GM12872 (cell line): ENCODE results near the gene ARID3A.

Source experiments
- TF ChIP-seq, protein P1 (sequence below): IDR thresholded peaks from 3 replicates; pipeline ENCODE4 v1.5.1; 2011; ENCODE audit warnings: low read depth, mild to moderate bottlenecking, low read length, moderate library complexity; ENCODE audit not compliant: insufficient read depth

Gene ARID3A

DNA sequence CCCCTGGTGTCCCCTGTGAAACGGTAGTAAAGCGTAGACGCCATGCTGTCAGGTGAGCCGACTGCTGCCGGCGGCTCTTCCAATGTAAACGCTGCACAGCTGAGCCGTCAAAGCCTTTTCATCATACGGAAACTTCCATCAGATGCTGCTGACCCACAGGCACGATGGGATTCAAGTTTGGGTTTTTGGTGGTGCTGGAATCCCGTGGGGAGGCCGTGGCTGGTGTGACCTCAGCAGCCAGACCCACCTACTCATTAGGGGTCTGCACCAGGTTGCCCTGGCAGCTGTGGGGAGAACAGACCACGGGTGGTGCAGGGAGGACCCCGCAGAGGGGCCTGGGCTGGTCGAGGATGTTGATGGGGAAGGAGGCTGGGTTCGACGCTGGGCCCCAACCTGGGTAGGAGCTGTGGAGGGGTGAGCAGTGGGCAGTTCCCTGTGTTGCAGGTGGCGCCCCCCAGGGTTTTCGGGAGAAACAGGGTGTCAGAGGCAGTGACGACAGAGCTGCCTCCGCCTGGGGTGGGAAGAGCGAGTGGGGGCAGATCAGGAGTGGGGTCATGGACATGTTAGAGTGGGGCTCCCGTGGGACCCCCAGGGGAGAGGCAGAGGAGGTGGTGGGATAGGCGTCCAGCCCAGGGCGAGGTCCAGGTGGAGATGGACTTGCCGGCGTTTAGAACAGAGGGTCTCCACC lies 81.0 kb downstream of the ARID3A start:
- TF ChIP-seq, protein P1, sequence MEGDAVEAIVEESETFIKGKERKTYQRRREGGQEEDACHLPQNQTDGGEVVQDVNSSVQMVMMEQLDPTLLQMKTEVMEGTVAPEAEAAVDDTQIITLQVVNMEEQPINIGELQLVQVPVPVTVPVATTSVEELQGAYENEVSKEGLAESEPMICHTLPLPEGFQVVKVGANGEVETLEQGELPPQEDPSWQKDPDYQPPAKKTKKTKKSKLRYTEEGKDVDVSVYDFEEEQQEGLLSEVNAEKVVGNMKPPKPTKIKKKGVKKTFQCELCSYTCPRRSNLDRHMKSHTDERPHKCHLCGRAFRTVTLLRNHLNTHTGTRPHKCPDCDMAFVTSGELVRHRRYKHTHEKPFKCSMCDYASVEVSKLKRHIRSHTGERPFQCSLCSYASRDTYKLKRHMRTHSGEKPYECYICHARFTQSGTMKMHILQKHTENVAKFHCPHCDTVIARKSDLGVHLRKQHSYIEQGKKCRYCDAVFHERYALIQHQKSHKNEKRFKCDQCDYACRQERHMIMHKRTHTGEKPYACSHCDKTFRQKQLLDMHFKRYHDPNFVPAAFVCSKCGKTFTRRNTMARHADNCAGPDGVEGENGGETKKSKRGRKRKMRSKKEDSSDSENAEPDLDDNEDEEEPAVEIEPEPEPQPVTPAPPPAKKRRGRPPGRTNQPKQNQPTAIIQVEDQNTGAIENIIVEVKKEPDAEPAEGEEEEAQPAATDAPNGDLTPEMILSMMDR, result no peak

DNA sequence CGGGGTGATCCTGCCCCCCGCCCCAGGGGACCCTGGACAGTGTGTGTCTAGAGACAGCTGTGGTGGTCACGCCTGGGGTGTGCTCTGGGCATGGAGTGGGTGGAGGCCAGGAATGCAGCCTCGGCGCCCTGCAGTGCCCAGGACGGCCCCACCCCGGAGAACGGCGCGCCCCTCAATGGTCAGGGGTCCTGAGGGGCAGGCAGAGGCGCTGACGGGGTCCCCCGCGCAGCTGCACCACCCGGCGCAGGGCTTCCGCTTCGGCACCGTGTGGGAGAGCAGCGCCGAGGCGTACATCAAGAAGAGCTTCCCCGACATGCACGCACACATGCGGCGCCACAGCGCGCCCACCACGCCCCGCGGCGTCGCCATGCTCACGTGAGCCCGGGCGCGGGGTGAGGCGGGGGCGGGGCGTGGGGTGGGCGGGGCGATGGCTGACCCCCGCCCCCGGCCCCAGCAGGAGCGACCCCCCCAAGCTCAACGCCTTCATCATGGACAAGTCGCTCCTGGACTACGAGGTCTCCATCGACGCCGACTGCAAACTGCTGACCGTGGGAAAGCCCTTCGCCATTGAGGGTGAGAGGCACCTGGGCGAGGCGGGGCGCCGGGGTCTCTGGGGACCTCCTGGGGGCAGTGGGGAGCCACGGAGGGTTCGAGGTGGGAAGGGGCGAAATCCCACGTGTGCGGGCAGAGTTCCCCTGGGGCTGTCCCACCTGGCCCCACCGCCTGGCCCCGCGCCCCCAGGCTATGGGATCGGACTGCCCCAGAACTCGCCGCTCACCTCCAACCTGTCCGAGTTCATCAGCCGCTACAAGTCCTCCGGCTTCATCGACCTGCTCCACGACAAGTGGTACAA lies 81.8 kb downstream of the ARID3A start:
- TF ChIP-seq, protein P1, result no peak

DNA sequence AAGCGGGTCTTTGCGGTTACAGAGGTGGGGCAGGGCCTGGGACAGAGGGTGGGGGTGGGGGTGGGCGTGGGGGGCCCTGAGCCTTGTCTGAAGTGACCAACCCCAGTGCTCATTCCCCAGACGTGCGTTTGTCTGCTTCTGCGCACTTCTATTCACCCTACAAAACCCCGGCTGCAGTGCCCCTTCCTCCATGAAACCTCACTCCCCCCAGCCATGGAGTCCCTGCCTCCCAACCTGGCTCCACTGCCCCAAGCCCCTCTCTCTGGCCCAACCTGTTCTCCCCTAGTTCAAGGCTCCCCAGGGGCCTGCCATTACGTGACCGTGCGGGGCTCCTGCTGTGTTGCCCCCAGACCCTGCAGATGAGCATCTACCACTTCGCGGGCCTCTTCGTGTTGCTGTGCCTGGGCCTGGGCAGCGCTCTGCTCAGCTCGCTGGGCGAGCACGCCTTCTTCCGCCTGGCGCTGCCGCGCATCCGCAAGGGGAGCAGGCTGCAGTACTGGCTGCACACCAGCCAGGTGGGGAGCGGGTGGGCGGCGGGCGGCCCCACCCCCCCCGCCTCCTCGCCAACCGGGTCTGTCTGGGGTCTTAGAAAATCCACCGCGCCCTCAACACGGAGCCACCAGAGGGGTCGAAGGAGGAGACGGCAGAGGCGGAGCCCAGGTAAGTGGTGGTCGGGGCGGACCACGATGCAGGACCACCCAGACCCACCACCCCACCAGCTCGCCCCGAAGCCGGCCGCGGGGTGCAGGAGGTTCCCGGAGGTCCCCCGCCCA lies 82.6 kb downstream of the ARID3A start:
- TF ChIP-seq, protein P1, result no peak

DNA sequence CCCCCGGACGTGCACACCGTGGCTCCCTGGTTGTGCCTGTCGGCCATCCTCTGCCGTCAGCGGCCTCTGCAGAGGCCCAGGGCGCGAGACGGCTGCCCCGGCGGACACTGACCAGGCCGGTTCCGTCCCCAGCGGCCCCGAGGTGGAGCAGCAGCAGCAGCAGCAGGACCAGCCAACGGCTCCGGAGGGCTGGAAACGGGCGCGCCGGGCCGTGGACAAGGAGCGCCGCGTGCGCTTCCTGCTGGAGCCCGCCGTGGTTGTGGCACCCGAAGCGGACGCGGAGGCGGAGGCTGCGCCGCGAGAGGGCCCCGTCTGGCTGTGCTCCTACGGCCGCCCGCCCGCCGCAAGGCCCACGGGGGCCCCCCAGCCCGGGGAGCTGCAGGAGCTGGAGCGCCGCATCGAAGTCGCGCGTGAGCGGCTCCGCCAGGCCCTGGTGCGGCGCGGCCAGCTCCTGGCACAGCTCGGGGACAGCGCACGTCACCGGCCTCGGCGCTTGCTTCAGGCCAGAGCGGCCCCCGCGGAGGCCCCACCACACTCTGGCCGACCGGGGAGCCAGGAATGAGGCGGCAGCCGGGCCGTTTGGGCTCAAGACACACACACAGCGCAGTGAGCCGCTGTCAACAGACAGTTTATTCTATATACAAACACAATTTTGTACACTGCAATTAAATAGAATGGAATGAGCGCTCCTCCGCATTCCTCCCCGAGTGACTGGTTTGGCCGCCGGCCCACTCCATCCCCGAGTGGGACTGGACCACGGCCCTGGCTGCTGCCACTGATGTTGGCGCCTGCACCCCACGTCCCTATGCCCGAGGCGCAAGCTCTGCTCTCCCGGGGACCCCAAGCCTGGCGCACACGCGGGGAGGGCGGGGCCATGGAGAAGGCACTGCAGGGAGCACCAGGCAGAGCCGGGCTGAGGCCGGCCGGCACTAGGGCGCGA lies 83.5 kb downstream of the ARID3A start:
- TF ChIP-seq, protein P1, result no peak

DNA sequence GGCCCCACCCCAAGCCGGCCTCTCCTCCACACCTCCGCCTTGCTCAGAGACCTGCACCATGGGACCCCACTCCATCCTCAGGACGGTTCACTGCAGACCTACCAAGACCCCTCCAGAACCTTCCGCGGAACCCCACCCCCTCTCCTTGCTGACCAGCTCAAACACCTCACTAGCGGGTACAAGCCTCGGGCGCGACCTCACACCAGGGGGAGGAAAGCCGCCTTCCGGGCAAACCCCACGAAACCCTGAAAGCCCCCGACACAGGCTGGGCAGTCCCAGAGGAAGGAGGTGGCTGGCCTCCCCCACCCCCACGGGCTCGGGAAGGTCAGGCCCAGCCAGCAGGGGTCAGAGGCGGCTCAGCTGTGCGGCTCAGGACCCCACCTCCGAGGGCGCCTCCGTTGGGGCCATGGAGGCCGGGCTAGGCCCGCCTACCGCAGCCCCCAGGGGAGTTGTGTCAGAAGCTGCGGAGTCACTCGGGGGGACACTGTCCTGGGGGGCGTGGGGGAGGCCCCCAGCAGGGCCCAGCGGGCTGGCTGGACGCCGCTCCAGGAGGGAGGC lies 84.2 kb downstream of the ARID3A start:
- TF ChIP-seq, protein P1, result no peak

DNA sequence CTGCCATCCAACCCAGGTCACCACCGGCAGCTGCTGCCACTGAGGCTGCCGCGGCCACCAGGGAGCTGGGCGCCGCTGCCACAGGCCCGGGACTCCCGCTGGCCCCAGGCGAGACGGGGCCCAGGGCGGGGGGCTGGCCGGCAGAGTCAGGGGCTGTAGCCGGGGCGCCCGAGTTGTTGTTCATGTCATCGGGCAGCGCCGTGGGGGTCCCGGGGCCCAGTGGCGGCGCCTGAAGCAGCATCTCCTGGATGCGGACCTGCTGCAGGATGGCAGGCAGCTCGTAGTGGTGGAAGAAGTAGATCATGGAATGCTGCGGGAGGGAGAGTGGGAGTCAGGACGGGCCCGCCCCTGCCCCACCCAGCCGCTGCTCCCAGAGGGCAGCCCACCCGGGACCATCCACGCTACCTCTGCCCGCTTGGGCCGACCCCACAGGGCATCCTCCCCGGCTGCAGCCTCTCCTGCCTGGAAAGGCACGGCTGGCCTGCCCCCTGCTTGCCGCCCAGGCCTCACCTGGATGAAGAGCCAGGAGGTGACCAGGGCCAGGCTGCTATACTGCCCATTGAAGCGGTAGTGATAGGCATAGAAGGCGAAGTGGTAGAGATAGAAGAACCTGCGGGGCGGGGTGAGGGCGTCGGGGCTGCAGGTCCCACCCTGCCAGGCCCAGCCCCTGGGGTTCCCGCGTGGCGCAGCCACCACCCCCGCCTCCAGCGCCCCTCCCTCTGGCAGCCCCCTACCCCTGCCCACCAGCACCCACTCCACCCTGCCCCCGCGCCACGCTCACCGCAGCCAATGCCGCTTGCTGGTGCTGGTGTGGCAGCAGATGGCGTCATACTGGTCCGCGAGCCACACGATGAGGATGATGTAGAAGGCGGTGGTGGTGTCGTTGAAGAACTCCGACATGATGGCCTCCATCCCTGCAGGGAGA lies 85.0 kb downstream of the ARID3A start:
- TF ChIP-seq, protein P1, result no peak
